ENCODE measurements around the gene TMEM273.

DNA sequence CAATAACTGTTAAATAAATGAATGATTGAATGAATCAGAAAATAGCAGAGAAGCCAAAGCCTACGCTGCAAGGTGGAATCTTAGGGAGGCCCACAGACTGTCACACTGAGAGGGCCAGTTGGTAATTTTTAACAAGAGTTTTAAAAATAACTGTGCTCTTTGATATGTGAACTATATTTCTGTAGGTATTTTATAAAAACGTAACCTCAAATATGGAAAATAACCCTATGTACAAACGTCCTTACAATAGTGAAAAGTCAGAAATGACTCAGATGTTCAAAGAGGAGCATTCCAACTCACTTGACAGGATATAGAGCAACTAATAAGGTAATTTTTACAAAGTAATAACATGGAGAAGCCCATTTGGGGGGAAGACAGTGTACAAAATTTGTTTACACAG lies 18.9 kb upstream of the TMEM273 start:
- no peak for TF ChIP-seq POLR2A (IDR thresholded peaks at IDR 0.05)
- TF ChIP-seq, protein P1, sequence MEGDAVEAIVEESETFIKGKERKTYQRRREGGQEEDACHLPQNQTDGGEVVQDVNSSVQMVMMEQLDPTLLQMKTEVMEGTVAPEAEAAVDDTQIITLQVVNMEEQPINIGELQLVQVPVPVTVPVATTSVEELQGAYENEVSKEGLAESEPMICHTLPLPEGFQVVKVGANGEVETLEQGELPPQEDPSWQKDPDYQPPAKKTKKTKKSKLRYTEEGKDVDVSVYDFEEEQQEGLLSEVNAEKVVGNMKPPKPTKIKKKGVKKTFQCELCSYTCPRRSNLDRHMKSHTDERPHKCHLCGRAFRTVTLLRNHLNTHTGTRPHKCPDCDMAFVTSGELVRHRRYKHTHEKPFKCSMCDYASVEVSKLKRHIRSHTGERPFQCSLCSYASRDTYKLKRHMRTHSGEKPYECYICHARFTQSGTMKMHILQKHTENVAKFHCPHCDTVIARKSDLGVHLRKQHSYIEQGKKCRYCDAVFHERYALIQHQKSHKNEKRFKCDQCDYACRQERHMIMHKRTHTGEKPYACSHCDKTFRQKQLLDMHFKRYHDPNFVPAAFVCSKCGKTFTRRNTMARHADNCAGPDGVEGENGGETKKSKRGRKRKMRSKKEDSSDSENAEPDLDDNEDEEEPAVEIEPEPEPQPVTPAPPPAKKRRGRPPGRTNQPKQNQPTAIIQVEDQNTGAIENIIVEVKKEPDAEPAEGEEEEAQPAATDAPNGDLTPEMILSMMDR (IDR thresholded peaks at IDR 0.05): no peak
- no peak for TF ChIP-seq EP300 (IDR thresholded peaks at IDR 0.05)

All from tibial nerve (tissue), 4 donors.